ENCODE results near the gene IRX3. TPM values are rescaled to one million over a fixed set of nuclear protein-coding genes. Genes with fewer than 3 reads are reported as not detected.

Gene IRX3
- total and polyA plus RNA-seq, 2 experiments from 2014 or later: 0.90 to 1.6 TPM

DNA sequence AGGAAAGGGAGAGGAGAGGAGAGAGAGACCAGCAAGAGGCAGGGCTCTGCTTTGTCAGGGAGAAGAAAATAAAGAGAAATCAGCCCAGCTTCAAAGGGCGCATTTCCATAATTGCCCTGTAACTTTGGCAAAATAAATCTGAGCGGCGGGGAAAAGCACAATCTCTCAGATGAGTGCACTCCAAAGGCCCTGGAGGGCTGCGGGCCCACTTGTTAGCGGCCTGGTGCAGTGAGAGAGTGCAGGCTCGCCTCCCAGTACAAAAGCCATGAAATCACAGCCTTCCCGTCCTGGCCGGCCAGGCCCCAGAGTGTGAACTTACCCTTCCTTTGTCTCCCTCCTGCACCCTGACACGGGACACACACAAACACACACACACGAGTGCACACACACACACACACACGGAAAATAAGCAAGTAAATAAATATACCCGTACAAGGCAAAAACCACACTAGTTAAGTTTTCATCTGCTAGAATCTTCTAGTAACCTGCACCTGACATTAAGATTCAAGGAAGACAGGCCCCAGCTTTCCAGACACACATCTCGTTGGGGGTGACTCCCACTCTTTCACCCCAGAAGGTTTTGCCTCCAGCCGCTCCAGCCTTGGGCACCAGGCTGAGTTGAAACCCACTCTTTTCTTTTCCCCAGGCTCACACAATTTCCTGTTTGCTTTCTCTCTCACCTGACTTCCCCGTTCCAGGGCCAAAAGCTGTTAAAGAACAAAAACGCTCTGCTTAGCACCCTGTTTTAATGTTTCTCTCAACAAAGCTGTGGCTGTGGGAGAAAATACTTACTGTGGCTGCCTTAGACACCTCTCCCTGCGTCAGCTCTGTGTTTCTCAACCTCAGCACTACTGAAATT, 8.5 kb downstream of the IRX3 start:
- H4K20me1 ChIP-seq (replicated peaks; ENCODE audit: insufficient read depth): no peaks in the 10 kb centered on the region
- ATAC-seq: peak; percentile 7; the same call in 1 of the 3 replicates
- H3K9me3 Mint-ChIP-seq: no peaks in the 10 kb centered on the region
- H3K4me1 Mint-ChIP-seq: peaks cover 14% of the 10 kb centered on the region
- H3K27me3 Mint-ChIP-seq (ENCODE audit: insufficient read depth, low read depth, poor library complexity): peaks cover 43% of the 10 kb centered on the region
- H3K27ac ChIP-seq (ENCODE audit: low read depth): no peak overlapping the region
- no peaks in the 10 kb centered on the region for H3K79me2 ChIP-seq (replicated peaks; ENCODE audit: insufficient read depth)
- H3K4me3 ChIP-seq: no peak overlapping the region
- H2AFZ ChIP-seq: peak overlapping the region; percentile 53; the same call in 1 of the 2 replicates
- H3K4me2 ChIP-seq: no peak overlapping the region
- H3K9me2 ChIP-seq (ENCODE audit: insufficient read depth): no peaks in the 10 kb centered on the region
- no peaks in the 10 kb centered on the region; the same call in 2 of the 3 replicates for H3K36me3 Mint-ChIP-seq (ENCODE audit: low read depth)
- H3K4me1 ChIP-seq (ENCODE audit: insufficient read depth): peaks cover 6% of the 10 kb centered on the region; the same call in 1 of the 2 replicates
- peaks cover 2% of the 10 kb centered on the region; the same call in 1 of the 2 replicates for H3F3A ChIP-seq (replicated peaks; ENCODE audit: low read depth)
- H3K4me3 Mint-ChIP-seq: no peak overlapping the region
- peak; percentile 23 for DNase-seq (ENCODE audit: low spot score)
- peaks cover 47% of the 10 kb centered on the region for H3K27me3 ChIP-seq (ENCODE audit: insufficient read depth)
- H3K27ac Mint-ChIP-seq: no peak overlapping the region
- no peaks in the 10 kb centered on the region; the same call in 1 of the 2 replicates for H3K36me3 ChIP-seq (ENCODE audit: insufficient read depth)
- TF ChIP-seq EZH2phosphoT487 (IDR thresholded peaks at IDR 0.05; ENCODE audit: unreplicated experiment) (no peak), ZNF331 (CRISPR knock-in tag; IDR thresholded peaks at IDR 0.05; ENCODE audit: low read depth) (no peak), ETS1 (IDR thresholded peaks at IDR 0.05) (no peak), CREB1 (CRISPR knock-in tag; IDR thresholded peaks at IDR 0.05; ENCODE audit: low read depth) (no peak), POLR2AphosphoS5 (IDR thresholded peaks at IDR 0.05; ENCODE audit: low read depth) (no peak), JUNB (IDR thresholded peaks at IDR 0.05; ENCODE audit: unreplicated experiment) (no peak), ZNF114 (CRISPR knock-in tag; IDR thresholded peaks at IDR 0.05) (no peak), NANOG (IDR thresholded peaks at IDR 0.05; ENCODE audit: borderline replicate concordance) (no peak)

GRCh38 chr16:54275956-54276355, 10.6 kb downstream of the IRX3 start:
- no peak overlapping the region for H3K4me3 Mint-ChIP-seq
- DNase-seq (ENCODE audit: low spot score) (no peak), ATAC-seq (no peak)
- no peaks in the 10 kb centered on the region for H3K9me3 Mint-ChIP-seq
- Histone ChIP-seq H3K27me3 (ENCODE audit: insufficient read depth) (peaks cover 26% of the 10 kb centered on the region), H3K9me2 (ENCODE audit: insufficient read depth) (no peaks in the 10 kb centered on the region), H3F3A (replicated peaks; ENCODE audit: low read depth) (no peaks in the 10 kb centered on the region), H3K4me2 (no peak overlapping the region), H3K4me1 (ENCODE audit: insufficient read depth) (no peaks in the 10 kb centered on the region), H4K20me1 (replicated peaks; ENCODE audit: insufficient read depth) (no peaks in the 10 kb centered on the region), H3K36me3 (ENCODE audit: insufficient read depth) (no peaks in the 10 kb centered on the region; the same call in 1 of the 2 replicates), H2AFZ (no peak overlapping the region), H3K79me2 (replicated peaks; ENCODE audit: insufficient read depth) (no peaks in the 10 kb centered on the region), H3K4me3 (no peak overlapping the region), H3K27ac (ENCODE audit: low read depth) (no peak overlapping the region)
- peaks cover 7% of the 10 kb centered on the region for H3K4me1 Mint-ChIP-seq
- H3K27ac Mint-ChIP-seq: no peak overlapping the region
- peaks cover 24% of the 10 kb centered on the region for H3K27me3 Mint-ChIP-seq (ENCODE audit: insufficient read depth, low read depth, poor library complexity)
- no peaks in the 10 kb centered on the region; the same call in 2 of the 3 replicates for H3K36me3 Mint-ChIP-seq (ENCODE audit: low read depth)
- TF ChIP-seq CREB1 (CRISPR knock-in tag; IDR thresholded peaks at IDR 0.05; ENCODE audit: low read depth): no peak
- TF ChIP-seq JUNB (IDR thresholded peaks at IDR 0.05; ENCODE audit: unreplicated experiment): no peak
- no peak for TF ChIP-seq STAT1 (IDR thresholded peaks at IDR 0.05; ENCODE audit: unreplicated experiment)
- no peak for TF ChIP-seq EZH2 (IDR thresholded peaks at IDR 0.05; ENCODE audit: low read depth, unreplicated experiment)
- TF ChIP-seq ZNF331 (CRISPR knock-in tag; IDR thresholded peaks at IDR 0.05; ENCODE audit: low read depth): no peak
- no peak for TF ChIP-seq ETS1 (IDR thresholded peaks at IDR 0.05)
- TF ChIP-seq NANOG (IDR thresholded peaks at IDR 0.05; ENCODE audit: borderline replicate concordance): no peak
- no peak for TF ChIP-seq POLR2AphosphoS5 (IDR thresholded peaks at IDR 0.05; ENCODE audit: low read depth)
- TF ChIP-seq, protein P1, sequence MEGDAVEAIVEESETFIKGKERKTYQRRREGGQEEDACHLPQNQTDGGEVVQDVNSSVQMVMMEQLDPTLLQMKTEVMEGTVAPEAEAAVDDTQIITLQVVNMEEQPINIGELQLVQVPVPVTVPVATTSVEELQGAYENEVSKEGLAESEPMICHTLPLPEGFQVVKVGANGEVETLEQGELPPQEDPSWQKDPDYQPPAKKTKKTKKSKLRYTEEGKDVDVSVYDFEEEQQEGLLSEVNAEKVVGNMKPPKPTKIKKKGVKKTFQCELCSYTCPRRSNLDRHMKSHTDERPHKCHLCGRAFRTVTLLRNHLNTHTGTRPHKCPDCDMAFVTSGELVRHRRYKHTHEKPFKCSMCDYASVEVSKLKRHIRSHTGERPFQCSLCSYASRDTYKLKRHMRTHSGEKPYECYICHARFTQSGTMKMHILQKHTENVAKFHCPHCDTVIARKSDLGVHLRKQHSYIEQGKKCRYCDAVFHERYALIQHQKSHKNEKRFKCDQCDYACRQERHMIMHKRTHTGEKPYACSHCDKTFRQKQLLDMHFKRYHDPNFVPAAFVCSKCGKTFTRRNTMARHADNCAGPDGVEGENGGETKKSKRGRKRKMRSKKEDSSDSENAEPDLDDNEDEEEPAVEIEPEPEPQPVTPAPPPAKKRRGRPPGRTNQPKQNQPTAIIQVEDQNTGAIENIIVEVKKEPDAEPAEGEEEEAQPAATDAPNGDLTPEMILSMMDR (conservative IDR thresholded peaks at IDR 0.05; ENCODE audit: low read depth in 2 of 2): no peak
- TF ChIP-seq, protein P2, sequence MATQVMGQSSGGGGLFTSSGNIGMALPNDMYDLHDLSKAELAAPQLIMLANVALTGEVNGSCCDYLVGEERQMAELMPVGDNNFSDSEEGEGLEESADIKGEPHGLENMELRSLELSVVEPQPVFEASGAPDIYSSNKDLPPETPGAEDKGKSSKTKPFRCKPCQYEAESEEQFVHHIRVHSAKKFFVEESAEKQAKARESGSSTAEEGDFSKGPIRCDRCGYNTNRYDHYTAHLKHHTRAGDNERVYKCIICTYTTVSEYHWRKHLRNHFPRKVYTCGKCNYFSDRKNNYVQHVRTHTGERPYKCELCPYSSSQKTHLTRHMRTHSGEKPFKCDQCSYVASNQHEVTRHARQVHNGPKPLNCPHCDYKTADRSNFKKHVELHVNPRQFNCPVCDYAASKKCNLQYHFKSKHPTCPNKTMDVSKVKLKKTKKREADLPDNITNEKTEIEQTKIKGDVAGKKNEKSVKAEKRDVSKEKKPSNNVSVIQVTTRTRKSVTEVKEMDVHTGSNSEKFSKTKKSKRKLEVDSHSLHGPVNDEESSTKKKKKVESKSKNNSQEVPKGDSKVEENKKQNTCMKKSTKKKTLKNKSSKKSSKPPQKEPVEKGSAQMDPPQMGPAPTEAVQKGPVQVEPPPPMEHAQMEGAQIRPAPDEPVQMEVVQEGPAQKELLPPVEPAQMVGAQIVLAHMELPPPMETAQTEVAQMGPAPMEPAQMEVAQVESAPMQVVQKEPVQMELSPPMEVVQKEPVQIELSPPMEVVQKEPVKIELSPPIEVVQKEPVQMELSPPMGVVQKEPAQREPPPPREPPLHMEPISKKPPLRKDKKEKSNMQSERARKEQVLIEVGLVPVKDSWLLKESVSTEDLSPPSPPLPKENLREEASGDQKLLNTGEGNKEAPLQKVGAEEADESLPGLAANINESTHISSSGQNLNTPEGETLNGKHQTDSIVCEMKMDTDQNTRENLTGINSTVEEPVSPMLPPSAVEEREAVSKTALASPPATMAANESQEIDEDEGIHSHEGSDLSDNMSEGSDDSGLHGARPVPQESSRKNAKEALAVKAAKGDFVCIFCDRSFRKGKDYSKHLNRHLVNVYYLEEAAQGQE (IDR thresholded peaks at IDR 0.05; ENCODE audit: unreplicated experiment): no peak
- no peak for TF ChIP-seq EZH2phosphoT487 (IDR thresholded peaks at IDR 0.05; ENCODE audit: unreplicated experiment)
- TF ChIP-seq ZNF114 (CRISPR knock-in tag; IDR thresholded peaks at IDR 0.05): no peak

Data from GM23338 (cell line).